ENCODE results near the gene ANKRD11. TPM values are rescaled to one million over a fixed set of nuclear protein-coding genes. Genes with fewer than 3 reads are reported as not detected.

Gene ANKRD11
- total RNA-seq, 1 donor from 2014 or later, result 209 TPM

DNA sequence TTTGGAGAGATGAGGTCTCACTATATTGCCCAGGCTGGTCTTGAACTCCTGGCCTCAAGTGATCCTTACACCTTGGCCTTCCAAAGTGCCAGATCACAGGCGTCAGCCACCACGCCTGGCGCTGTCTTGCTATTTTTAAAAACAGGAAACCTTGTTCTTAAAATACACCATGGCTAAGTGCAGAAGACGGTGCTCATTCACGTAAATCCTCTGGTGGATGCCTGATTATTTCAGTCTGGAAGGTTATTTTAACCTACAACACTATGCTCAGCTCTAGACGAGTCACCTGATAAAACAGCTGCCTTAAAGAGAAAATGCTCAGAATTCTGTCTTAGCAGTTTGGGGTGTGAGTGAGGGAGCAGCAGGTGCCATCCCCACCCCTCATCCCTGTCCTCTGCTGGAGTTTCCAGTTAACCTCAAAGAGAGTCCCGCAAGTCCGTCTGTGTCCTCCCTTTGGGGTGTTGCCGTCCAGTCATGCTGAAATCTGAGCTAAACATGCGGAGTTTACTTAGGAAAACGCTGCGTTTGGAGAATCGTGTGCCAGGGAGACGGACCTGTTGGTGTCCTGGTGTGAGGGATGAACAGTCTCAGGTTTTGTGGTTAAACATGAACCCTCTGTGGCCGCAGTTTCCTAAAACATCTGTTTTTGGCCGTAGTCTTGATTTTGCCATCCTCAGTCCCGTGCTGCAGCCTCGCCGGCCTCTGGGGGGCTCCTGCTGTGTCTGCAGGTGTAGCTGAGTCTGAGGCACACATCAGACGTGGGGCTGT, 35.0 kb upstream of the ANKRD11 start:
- H3K27me3 Mint-ChIP-seq (ENCODE audit: unreplicated experiment), result no peaks in the 10 kb centered on the region
- no peak for DNase-seq (ENCODE audit: extremely low spot score, unreplicated experiment)
- no peak overlapping the region for H3K27ac Mint-ChIP-seq (ENCODE audit: unreplicated experiment)
- peaks cover 46% of the 10 kb centered on the region for H3K36me3 Mint-ChIP-seq (ENCODE audit: unreplicated experiment)
- no peak overlapping the region for H3K4me3 Mint-ChIP-seq (ENCODE audit: unreplicated experiment)
- no peaks in the 10 kb centered on the region for H3K9me3 Mint-ChIP-seq (ENCODE audit: unreplicated experiment)
- no peaks in the 10 kb centered on the region for H3K4me1 Mint-ChIP-seq (ENCODE audit: unreplicated experiment)
- TF ChIP-seq, protein P1, sequence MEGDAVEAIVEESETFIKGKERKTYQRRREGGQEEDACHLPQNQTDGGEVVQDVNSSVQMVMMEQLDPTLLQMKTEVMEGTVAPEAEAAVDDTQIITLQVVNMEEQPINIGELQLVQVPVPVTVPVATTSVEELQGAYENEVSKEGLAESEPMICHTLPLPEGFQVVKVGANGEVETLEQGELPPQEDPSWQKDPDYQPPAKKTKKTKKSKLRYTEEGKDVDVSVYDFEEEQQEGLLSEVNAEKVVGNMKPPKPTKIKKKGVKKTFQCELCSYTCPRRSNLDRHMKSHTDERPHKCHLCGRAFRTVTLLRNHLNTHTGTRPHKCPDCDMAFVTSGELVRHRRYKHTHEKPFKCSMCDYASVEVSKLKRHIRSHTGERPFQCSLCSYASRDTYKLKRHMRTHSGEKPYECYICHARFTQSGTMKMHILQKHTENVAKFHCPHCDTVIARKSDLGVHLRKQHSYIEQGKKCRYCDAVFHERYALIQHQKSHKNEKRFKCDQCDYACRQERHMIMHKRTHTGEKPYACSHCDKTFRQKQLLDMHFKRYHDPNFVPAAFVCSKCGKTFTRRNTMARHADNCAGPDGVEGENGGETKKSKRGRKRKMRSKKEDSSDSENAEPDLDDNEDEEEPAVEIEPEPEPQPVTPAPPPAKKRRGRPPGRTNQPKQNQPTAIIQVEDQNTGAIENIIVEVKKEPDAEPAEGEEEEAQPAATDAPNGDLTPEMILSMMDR (IDR thresholded peaks at IDR 0.05), result no peak

DNA sequence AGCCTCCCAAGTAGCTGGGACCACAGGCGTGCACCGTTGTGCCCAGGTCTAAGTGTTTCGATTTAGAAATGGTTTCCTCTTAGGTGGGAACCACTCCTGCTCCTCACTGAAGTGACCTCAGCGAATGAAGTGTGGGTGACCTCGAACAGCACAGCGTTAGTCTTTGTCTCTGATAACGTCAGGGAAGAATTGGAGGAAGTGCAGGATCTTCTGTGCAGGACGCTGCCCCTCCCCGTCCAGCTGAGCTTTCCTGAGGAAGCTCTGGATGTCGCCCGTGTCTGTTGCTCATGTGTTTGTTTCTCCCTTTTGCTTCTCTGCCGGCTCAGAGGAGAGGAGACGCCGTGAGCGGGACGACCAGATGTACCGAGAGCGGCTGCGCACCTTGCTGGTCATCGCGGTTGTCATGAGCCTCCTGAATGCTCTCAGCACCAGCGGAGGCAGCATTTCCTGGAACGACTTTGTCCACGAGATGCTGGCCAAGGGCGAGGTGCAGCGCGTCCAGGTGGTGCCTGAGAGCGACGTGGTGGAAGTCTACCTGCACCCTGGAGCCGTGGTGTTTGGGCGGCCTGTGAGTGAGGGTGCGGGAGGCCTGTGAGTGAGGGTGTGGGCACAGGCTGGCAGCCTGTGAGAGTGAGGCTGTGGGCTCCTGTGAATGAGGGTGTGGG, 33.5 kb upstream of the ANKRD11 start:
- DNase-seq (ENCODE audit: extremely low spot score, unreplicated experiment), result no peak
- peaks cover 47% of the 10 kb centered on the region for H3K36me3 Mint-ChIP-seq (ENCODE audit: unreplicated experiment)
- no peak overlapping the region for H3K27ac Mint-ChIP-seq (ENCODE audit: unreplicated experiment)
- no peak overlapping the region for H3K4me3 Mint-ChIP-seq (ENCODE audit: unreplicated experiment)
- H3K4me1 Mint-ChIP-seq (ENCODE audit: unreplicated experiment), result no peaks in the 10 kb centered on the region
- H3K27me3 Mint-ChIP-seq (ENCODE audit: unreplicated experiment), result no peaks in the 10 kb centered on the region
- TF ChIP-seq, protein P1 (IDR thresholded peaks at IDR 0.05), result no peak
- H3K9me3 Mint-ChIP-seq (ENCODE audit: unreplicated experiment), result no peaks in the 10 kb centered on the region

DNA sequence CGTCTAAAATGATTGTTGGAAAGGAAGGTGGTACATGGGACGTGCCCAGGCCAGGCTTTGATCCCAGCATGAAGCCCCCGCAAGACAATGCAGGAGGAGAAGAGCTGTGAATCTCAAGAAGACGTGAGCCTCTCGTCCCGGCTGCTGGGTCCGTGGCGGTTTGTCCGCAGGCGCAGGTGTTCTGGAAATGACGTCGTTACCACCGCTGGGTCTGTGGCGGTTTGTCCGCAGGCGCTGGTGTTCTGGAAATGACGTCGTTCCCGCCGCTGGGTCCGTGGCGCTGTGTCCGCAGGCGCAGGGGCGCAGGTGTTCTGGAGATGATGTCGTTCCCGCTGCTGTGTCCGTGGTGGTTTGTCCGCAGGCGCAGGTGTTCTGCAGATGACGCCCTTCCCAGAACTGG, 31.9 kb upstream of the ANKRD11 start:
- Mint-ChIP-seq H3K9me3 (ENCODE audit: unreplicated experiment) (no peaks in the 10 kb centered on the region), H3K27me3 (ENCODE audit: unreplicated experiment) (no peaks in the 10 kb centered on the region), H3K36me3 (ENCODE audit: unreplicated experiment) (peaks cover 54% of the 10 kb centered on the region), H3K4me1 (ENCODE audit: unreplicated experiment) (no peaks in the 10 kb centered on the region), H3K27ac (ENCODE audit: unreplicated experiment) (no peak overlapping the region), H3K4me3 (ENCODE audit: unreplicated experiment) (no peak overlapping the region)
- TF ChIP-seq, protein P1 (IDR thresholded peaks at IDR 0.05), result no peak
- no peak for DNase-seq (ENCODE audit: extremely low spot score, unreplicated experiment)

DNA sequence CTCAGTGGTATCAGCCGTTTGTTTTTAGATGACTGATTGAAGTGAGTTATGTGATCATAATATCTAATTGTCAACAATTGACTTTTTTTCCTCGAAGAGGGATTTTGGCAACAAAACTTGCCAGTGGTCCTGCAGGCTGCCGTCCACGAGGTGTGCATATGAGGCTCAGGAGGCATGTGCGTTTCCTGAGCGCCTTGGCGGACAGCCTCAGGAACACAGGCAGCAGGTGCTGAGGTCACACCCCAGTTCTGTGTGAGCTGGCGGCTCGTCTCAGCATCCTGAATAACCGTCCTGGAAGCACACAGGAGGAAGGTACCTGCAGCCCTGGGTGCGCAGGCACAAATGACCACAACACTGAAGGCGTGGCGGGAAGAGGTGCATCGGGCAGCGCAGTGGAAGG, 29.5 kb upstream of the ANKRD11 start:
- H3K27ac Mint-ChIP-seq (ENCODE audit: unreplicated experiment), result no peak overlapping the region
- DNase-seq (ENCODE audit: extremely low spot score, unreplicated experiment), result no peak
- no peaks in the 10 kb centered on the region for H3K4me1 Mint-ChIP-seq (ENCODE audit: unreplicated experiment)
- TF ChIP-seq, protein P1 (IDR thresholded peaks at IDR 0.05), result no peak
- H3K9me3 Mint-ChIP-seq (ENCODE audit: unreplicated experiment), result no peaks in the 10 kb centered on the region
- H3K4me3 Mint-ChIP-seq (ENCODE audit: unreplicated experiment), result no peak overlapping the region
- peaks cover 49% of the 10 kb centered on the region for H3K36me3 Mint-ChIP-seq (ENCODE audit: unreplicated experiment)
- H3K27me3 Mint-ChIP-seq (ENCODE audit: unreplicated experiment), result no peaks in the 10 kb centered on the region

DNA sequence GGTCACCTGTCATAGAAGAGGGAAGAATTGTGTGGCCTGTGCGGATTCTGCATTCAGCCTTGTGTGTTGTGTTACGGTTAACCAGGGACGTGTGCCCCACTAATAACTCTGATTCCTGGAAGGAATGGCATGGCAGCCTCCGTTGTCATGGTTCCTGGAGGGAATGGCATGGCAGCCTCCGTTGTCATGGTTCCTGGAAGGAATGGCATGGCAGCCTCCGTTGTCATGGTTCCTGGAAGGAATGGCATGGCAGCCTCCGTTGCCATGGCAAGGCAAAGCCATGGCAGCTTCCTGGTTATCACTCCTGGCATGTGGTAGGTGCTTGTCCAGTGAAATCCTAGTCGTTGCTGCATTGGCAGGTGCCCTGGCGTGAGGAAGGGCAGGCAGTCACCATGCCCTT, 26.8 kb upstream of the ANKRD11 start:
- Mint-ChIP-seq H3K9me3 (ENCODE audit: unreplicated experiment) (no peaks in the 10 kb centered on the region), H3K27ac (ENCODE audit: unreplicated experiment) (no peak overlapping the region), H3K36me3 (ENCODE audit: unreplicated experiment) (peaks cover 44% of the 10 kb centered on the region), H3K4me3 (ENCODE audit: unreplicated experiment) (no peak overlapping the region), H3K4me1 (ENCODE audit: unreplicated experiment) (no peaks in the 10 kb centered on the region), H3K27me3 (ENCODE audit: unreplicated experiment) (no peaks in the 10 kb centered on the region)
- TF ChIP-seq, protein P1 (IDR thresholded peaks at IDR 0.05), result no peak
- DNase-seq (ENCODE audit: extremely low spot score, unreplicated experiment), result no peak

All from osteocyte (in vitro differentiated cells).